Measurements from ENCODE around the gene TGFB3.

DNA sequence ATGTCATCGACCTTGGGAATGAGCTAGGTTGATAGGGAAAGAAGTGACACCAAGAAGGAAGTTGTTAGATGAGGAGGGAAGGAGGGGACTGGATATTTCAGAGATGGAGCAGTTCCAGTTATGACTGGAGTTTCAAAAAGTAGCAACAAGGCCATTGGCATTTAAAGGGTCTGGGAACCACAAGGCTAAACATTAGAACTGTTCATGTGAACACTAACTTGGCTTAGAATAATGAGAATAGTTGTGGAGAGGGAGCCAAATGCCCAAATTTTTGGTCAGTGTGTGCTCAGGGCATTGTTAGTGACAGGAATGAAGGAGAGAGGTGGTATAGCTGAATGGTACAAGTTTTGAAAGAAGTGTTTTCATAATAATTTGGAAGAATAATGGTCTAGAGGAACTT, 20.6 kb upstream of the TGFB3 start:
- TF ChIP-seq, protein P1, sequence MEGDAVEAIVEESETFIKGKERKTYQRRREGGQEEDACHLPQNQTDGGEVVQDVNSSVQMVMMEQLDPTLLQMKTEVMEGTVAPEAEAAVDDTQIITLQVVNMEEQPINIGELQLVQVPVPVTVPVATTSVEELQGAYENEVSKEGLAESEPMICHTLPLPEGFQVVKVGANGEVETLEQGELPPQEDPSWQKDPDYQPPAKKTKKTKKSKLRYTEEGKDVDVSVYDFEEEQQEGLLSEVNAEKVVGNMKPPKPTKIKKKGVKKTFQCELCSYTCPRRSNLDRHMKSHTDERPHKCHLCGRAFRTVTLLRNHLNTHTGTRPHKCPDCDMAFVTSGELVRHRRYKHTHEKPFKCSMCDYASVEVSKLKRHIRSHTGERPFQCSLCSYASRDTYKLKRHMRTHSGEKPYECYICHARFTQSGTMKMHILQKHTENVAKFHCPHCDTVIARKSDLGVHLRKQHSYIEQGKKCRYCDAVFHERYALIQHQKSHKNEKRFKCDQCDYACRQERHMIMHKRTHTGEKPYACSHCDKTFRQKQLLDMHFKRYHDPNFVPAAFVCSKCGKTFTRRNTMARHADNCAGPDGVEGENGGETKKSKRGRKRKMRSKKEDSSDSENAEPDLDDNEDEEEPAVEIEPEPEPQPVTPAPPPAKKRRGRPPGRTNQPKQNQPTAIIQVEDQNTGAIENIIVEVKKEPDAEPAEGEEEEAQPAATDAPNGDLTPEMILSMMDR (IDR thresholded peaks at IDR 0.05 in 8 of 11, conservative IDR thresholded peaks at IDR 0.05 in 3 of 11), result no peak
- no peak for TF ChIP-seq POLR2A (IDR thresholded peaks at IDR 0.05)
